ENCODE measurements around the gene PLSCR4. TPM values are rescaled to one million over a fixed set of nuclear protein-coding genes. Genes with fewer than 3 reads are reported as not detected.
A peak's percentile ranks its signal among the peaks of the same experiment; 100 is the strongest.

Gene PLSCR4
- total and polyA plus RNA-seq, 4 donors, result 19.5 to 56.4 (median 34.9) TPM

DNA sequence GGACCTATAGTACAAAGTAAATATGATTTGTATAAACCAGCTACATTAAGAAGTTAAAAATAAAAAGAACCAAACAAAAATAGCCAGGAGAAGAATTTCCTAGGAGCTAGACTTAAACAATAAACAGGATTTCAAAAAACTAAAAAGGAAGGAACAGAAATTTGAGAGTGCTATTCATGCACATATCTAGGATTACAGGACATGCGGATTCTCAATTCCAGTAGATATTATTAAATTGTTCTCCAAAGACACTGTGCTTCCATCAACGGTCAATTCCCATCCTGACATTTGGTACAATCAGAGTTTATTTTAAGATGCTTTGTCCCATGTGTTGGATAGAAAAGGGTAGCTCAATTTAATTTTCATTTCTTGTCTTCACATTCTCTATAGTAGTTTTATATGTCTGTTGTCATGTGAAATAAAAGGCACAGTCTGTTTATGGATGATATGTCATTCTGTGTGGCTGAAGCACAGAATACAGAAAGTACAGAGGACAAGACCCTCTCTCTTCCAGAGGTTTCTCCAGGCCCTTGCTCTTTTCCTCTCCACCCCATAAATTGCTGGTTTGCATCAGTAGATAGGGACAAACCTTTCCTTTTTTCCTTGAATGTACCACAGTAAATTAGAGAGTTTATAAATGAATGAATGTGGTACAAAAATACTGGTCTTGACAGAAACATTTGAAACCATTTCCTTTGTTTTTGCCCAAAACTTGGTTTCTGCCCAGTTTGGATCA is 93.4 kb downstream of the PLSCR4 start:
- H3K27ac ChIP-seq (ENCODE audit: low read depth in 1 of 2, low read length in 2 of 2), result peak overlapping the region; percentile 76 to 95

More for the DNA sequence above, 93.4 kb downstream of the PLSCR4 start:
- H3K4me3 ChIP-seq (ENCODE audit: low read depth in 1 of 3, low read length in 3 of 3), result peak overlapping the region in 1 of 3 donors; percentile 24
- peak overlapping the region in 1 of 2 donors; percentile 42 for H3K9ac ChIP-seq (ENCODE audit: low read depth in 1 of 2, low read length in 2 of 2)
- H3K4me1 ChIP-seq (ENCODE audit: control insufficient read depth in 4 of 4, insufficient read depth in 4 of 4, low read length in 3 of 4), result peaks cover 8 to 70% (median 45%) of the 10 kb centered on the region in 4 donors
- no peaks in the 10 kb centered on the region for H3K27me3 ChIP-seq (ENCODE audit: control insufficient read depth in 4 of 4, insufficient read depth in 4 of 4, low read length in 3 of 4)
- H3K9me3 ChIP-seq (ENCODE audit: control insufficient read depth in 4 of 4, low read length in 3 of 4), result no peaks in the 10 kb centered on the region
- no peaks in the 10 kb centered on the region for H3K36me3 ChIP-seq (ENCODE audit: control insufficient read depth in 4 of 4, insufficient read depth in 3 of 4, low read depth in 1 of 4, low read length in 3 of 4)
- 83% methylated on average over 2 of the region's 2 CpGs for WGBS
- DNase-seq (ENCODE audit: low spot score), result no peak
- TF ChIP-seq RAD21 (IDR thresholded peaks at IDR 0.05) (no peak), GABPA (IDR thresholded peaks at IDR 0.05 in 1 of 2, conservative IDR thresholded peaks at IDR 0.05 in 1 of 2) (no peak), HNF4G (IDR thresholded peaks at IDR 0.05) (no peak), EGR1 (IDR thresholded peaks at IDR 0.05; ENCODE audit: low read depth in 2 of 2) (no peak), YY1 (IDR thresholded peaks at IDR 0.05) (no peak), RXRA (IDR thresholded peaks at IDR 0.05) (no peak), FOXA1 (IDR thresholded peaks at IDR 0.05) (no peak), REST (IDR thresholded peaks at IDR 0.05) (no peak), JUND (IDR thresholded peaks at IDR 0.05) (no peak), FOXA2 (IDR thresholded peaks at IDR 0.05) (no peak), HNF4A (conservative IDR thresholded peaks at IDR 0.05) (no peak), SP1 (IDR thresholded peaks at IDR 0.05) (no peak), NR2F2 (IDR thresholded peaks at IDR 0.05) (no peak), ATF3 (IDR thresholded peaks at IDR 0.05) (no peak), CTCF (IDR thresholded peaks at IDR 0.05; ENCODE audit: low read depth, low read length, missing input control) (no peak), TAF1 (conservative IDR thresholded peaks at IDR 0.05) (no peak), MAX (IDR thresholded peaks at IDR 0.05) (no peak)
- TF ChIP-seq, protein P1, sequence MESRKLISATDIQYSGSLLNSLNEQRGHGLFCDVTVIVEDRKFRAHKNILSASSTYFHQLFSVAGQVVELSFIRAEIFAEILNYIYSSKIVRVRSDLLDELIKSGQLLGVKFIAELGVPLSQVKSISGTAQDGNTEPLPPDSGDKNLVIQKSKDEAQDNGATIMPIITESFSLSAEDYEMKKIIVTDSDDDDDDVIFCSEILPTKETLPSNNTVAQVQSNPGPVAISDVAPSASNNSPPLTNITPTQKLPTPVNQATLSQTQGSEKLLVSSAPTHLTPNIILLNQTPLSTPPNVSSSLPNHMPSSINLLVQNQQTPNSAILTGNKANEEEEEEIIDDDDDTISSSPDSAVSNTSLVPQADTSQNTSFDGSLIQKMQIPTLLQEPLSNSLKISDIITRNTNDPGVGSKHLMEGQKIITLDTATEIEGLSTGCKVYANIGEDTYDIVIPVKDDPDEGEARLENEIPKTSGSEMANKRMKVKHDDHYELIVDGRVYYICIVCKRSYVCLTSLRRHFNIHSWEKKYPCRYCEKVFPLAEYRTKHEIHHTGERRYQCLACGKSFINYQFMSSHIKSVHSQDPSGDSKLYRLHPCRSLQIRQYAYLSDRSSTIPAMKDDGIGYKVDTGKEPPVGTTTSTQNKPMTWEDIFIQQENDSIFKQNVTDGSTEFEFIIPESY (IDR thresholded peaks at IDR 0.05), result no peak
